Right lobe of liver (tissue), 6 donors: ENCODE data around the gene CDH4. TPM values are rescaled to one million over a fixed set of nuclear protein-coding genes. Genes with fewer than 3 reads are reported as not detected.

Source experiments
- ATAC-seq, 4 donors: fragments of 200-7000 bp; cut with Tn5 transposase; one replicate each; pipeline ENCODE4 v1.9.1; 2020; ENCODE audit warnings: mild to moderate bottlenecking in 4 of 4, moderate library complexity in 4 of 4
- DNase-seq, 3 donors: peaks; one replicate each; pipeline ENCODE4 v3.0.0-alpha.2; 2020
- H3K27ac ChIP-seq, 3 donors: fragments of 200-600 bp; one replicate each; pipeline ENCODE4 v1.8.0; 2022
- H3K27me3 ChIP-seq, 2 donors: fragments of 200-600 bp; one replicate each; pipeline ENCODE4 v1.8.0; 2022
- H3K36me3 ChIP-seq, 4 donors: fragments of 200-600 bp; sonication (generic) in 1 of 4; one replicate each; pipeline versions ENCODE4 v1.5.1 to v1.8.0; 2017 to 2022; ENCODE audit warnings: control low read depth in 1 of 4
- H3K4me1 ChIP-seq, 4 donors: fragments of 200-600 bp; sonication (generic) in 1 of 4; one replicate each; pipeline versions ENCODE4 v1.5.1 to v1.8.0; 2017 to 2022; ENCODE audit warnings: control low read depth in 1 of 4
- H3K4me3 ChIP-seq, 3 donors: fragments of 200-600 bp; one replicate each; pipeline ENCODE4 v1.8.0; 2022
- H3K9me3 ChIP-seq, 4 donors: fragments of 200-600 bp; sonication (generic) in 1 of 4; one replicate each; pipeline versions ENCODE4 v1.5.1 to v1.8.0; 2017 to 2022; ENCODE audit warnings: control low read depth in 1 of 4
- CTCF ChIP-seq, 4 donors: fragments of 200-600 bp in 3 of 4; fragments of 450-650 bp in 1 of 4; IDR thresholded peaks; one replicate each; pipeline versions ENCODE4 v1.5.1 to v1.8.0; 2016 to 2022; ENCODE audit warnings: antibody characterized with exemption in 4 of 4, mild to moderate bottlenecking in 2 of 4
- POLR2A ChIP-seq: fragments of 450-650 bp; IDR thresholded peaks from one replicate; pipeline ENCODE4 v1.6.1; 2017; ENCODE audit warnings: antibody characterized with exemption, mild to moderate bottlenecking
- WGBS: methylation state at CpG from one replicate; pipeline ENCODE4 v1.1.6; 2018; ENCODE audit warnings: low coverage, low lambda C conversion rate; ENCODE audit not compliant: insufficient coverage; ENCODE audit errors: missing lambda C conversion rate; 5-methylcytosine and 5-hydroxymethylcytosine counted together
- intact Hi-C, 2 donors: fragments of 100-400 bp; cut with DNase I; formaldehyde crosslinking; loops; one replicate each; pipeline versions ENCODE4 v1.11.2 to v1.14.1; 2022
- total RNA-seq, 6 experiments: library from RNA; depleted of rRNA in 2 of 6; stranded (reverse); fragments of >200 nt in 2 of 6; fragmentation: NEBNext Ultra II Directional in 3 of 6; extraction: Animal tissue kit (Norgen Biotek cat#: 25700) in 3 of 6; gene quantifications; one replicate each; pipeline versions ENCODE4 v1.1.0 to v1.2.4, GENCODE V29; 2016 to 2023
- donor health status: DM: no; HTN: yes; CAD: no.
- donor health status: DM: no; HTN: no; CAD: no.
- donor health status: DM: no; HTN: no; CAD: no.
- donor health status: DM: no; HTN: yes; CAD: no.
- donor health status: DM: no; HTN: yes; CAD: no.

The CDH4 gene
- total RNA-seq, 6 experiments from 2014 or later = 0.02 to 0.14 (median 0.09) TPM; not detected in 3

- Histone ChIP-seq H3K9me3 (no peaks in the 10 kb centered on the region), H3K4me3 (no peak overlapping the region), H3K27me3 (no peaks in the 10 kb centered on the region), H3K4me1 (no peaks in the 10 kb centered on the region), H3K27ac (no peak overlapping the region), H3K36me3 (no peaks in the 10 kb centered on the region)
- no peak for DNase-seq
- intact Hi-C loops = loop anchor here in 1 of 2 donors (10.0 kb wide), 1 partner anchor 56 kb away; no protein-coding TSS in a partner anchor
- TF ChIP-seq POLR2A (no peak), CTCF (IDR thresholded peaks at IDR 0.05) (no peak)
- WGBS = 51% methylated on average over 8 of the region's 8 CpGs
- no peak for ATAC-seq
Measured at GRCh38 chr20:61360940-61361339, 108.9 kb downstream of the CDH4 start.

- DNase-seq = no peak
- Histone ChIP-seq H3K4me1 (no peaks in the 10 kb centered on the region), H3K4me3 (no peak overlapping the region), H3K27ac (no peak overlapping the region), H3K9me3 (no peaks in the 10 kb centered on the region), H3K36me3 (no peaks in the 10 kb centered on the region), H3K27me3 (no peaks in the 10 kb centered on the region)
- TF ChIP-seq CTCF (IDR thresholded peaks at IDR 0.05) = no peak
- no peak for TF ChIP-seq POLR2A
- intact Hi-C loops = loop anchor here in 1 of 2 donors (10.0 kb wide), 1 partner anchor 57 kb away; no protein-coding TSS in a partner anchor
- WGBS = 90% methylated on average over 2 of the region's 14 CpGs
- ATAC-seq = no peak
Measured at GRCh38 chr20:61361501-61361900, 109.4 kb downstream of the CDH4 start.

GRCh38 chr20:61364147-61364546 is 112.1 kb downstream of the CDH4 start:
- TF ChIP-seq CTCF (IDR thresholded peaks at IDR 0.05) (no peak), POLR2A (no peak)
- WGBS = 67% methylated on average over 1 of the region's 5 CpGs
- no peaks in the 10 kb centered on the region for H3K36me3 ChIP-seq
- H3K27ac ChIP-seq = no peak overlapping the region
- no peak for DNase-seq
- H3K4me1 ChIP-seq = no peaks in the 10 kb centered on the region
- intact Hi-C loops = loop anchor here in 1 of 2 donors (10.0 kb wide), 1 partner anchor 59 kb away; no protein-coding TSS in a partner anchor
- H3K4me3 ChIP-seq = no peak overlapping the region
- no peak for ATAC-seq
- no peaks in the 10 kb centered on the region for H3K27me3 ChIP-seq
- H3K9me3 ChIP-seq = no peaks in the 10 kb centered on the region

GRCh38 chr20:61366914-61367313 is 114.9 kb downstream of the CDH4 start:
- TF ChIP-seq POLR2A = no peak
- TF ChIP-seq CTCF (IDR thresholded peaks at IDR 0.05) = no peak
- no peaks in the 10 kb centered on the region for H3K27me3 ChIP-seq
- no peaks in the 10 kb centered on the region for H3K9me3 ChIP-seq
- no peaks in the 10 kb centered on the region for H3K4me1 ChIP-seq
- H3K4me3 ChIP-seq = no peak overlapping the region
- DNase-seq = no peak
- WGBS = 28% methylated on average over 4 of the region's 11 CpGs
- no peak for ATAC-seq
- H3K36me3 ChIP-seq = no peaks in the 10 kb centered on the region
- no peak overlapping the region for H3K27ac ChIP-seq
- intact Hi-C loops = loop anchor here in 1 of 2 donors (10.0 kb wide), 1 partner anchor 62 kb away; no protein-coding TSS in a partner anchor
